LNCAP (cell line): Measurements from ENCODE around the gene AVPI1.
A peak's percentile ranks its signal among the peaks of the same experiment; 100 is the strongest.

Experiments used
- TF ChIP-seq, protein P1 (sequence below): fragments of 450-650 bp; IDR thresholded peaks from 2 replicates; pipeline ENCODE4 v1.5.1; 2017; ENCODE audit warnings: mild to moderate bottlenecking

Gene AVPI1, protein sequence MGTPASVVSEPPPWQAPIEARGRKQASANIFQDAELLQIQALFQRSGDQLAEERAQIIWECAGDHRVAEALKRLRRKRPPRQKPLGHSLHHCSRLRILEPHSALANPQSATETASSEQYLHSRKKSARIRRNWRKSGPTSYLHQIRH

DNA sequence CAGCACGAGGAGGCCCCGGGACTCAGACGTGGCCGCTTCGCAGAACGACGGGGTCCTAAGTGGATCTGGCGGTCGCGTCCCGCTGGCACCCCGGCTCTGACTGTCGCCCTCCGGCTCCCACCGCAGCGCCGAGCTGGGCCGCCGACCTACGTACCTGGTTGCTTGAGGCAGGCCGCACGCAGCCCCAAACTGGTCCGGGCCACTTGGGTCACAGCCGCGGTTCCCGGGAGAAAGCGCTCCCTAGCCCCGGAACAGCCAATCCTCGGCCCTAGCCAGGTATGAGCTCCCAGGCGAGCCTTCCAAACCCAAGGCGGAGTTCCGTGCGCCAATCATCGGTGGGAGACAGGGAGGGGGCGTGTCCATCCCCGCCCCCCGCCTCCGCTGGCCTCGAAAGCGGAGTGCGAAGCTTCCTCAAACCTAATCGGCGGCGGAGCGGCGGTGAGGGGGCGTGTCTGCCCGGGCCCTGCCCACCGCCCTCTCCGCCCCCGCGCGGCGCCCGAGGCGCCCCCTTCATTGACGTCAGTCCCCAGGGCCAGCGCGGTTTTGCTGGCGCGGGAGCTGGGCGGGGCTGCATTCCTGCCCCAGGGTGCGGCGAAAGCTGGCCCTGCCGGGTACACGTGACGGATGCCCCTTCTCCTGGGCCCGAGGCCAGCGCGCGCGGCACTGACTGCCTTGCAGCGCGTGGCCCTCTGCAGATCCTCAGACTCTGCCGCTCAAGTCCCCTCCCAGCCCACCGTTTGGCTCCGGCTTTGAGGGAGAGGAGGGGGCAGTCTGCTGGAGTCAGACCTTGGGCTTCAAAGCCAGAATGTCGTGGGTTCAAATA, at the start of gene AVPI1:
TSS of gene AVPI1 (minus strand) at position 280 of the 823 bp plus-strand sequence. CDS start 7,336 bp downstream, outside the sequence.
- TF ChIP-seq, protein P1, sequence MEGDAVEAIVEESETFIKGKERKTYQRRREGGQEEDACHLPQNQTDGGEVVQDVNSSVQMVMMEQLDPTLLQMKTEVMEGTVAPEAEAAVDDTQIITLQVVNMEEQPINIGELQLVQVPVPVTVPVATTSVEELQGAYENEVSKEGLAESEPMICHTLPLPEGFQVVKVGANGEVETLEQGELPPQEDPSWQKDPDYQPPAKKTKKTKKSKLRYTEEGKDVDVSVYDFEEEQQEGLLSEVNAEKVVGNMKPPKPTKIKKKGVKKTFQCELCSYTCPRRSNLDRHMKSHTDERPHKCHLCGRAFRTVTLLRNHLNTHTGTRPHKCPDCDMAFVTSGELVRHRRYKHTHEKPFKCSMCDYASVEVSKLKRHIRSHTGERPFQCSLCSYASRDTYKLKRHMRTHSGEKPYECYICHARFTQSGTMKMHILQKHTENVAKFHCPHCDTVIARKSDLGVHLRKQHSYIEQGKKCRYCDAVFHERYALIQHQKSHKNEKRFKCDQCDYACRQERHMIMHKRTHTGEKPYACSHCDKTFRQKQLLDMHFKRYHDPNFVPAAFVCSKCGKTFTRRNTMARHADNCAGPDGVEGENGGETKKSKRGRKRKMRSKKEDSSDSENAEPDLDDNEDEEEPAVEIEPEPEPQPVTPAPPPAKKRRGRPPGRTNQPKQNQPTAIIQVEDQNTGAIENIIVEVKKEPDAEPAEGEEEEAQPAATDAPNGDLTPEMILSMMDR, result no peak

DNA sequence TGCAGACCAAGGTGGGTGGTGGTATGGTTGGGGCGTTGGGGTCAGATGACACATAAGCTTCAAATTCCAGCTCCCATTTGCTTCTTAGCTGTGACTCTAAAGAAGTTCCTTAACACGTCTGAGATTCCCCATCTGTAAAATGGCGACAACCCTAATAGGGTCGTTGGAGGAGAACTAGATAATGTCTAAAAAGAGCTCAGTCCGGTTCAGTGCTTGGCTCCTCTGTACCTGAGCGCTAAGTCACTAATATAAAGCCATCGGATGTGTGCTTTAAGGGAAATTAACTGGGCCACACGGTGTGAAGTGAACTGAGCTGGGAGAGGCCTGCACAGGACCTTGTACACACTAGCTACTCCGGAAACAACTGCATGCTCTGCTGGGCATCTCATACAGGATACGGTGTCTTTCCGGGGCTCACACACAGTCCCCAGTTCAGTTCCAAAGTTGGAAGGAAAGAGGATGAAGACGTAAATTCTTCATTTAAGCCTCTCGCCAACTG, 49.4 kb upstream of the AVPI1 start:
- TF ChIP-seq, protein P1, result no peak

DNA sequence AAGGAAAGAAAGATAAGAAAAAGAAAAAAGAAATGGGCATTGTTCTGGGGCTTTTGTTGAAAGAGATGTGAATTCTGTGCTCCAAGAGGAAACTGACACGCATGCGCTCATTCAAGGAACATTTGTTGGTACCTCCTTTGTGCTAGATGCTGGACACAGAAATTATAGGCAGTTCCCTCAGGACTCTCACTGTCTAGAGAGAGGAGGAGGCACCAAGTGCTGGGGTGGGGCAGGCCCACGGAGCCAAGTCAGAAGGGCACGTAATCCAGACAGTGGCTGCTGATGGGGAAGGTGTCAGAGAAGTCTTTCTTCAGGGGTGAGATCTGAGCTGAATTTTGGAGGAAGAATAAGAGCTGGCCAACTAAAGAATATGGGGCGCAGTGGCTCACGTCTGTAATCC, 47.0 kb upstream of the AVPI1 start:
- TF ChIP-seq, protein P1, result no peak

DNA sequence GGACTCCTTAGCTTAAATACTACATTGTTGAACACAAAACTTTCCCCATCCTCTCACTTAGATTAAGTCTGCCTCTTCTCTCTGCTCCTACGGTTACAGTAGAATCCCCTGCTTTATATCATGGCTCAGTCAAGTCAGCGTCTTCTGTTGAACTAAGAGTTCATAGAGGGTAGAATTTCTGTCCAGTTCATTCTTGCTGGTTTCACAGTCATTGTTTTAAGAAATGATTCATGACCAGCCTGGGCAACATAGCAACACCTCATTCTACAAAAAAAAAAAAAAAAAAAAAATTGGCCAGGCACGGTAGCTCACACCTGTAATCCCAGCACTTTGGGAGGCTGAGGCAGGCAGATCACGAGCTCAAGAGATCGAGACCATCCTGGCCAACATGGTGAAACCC, 46.2 kb upstream of the AVPI1 start:
- TF ChIP-seq, protein P1, result no peak

DNA sequence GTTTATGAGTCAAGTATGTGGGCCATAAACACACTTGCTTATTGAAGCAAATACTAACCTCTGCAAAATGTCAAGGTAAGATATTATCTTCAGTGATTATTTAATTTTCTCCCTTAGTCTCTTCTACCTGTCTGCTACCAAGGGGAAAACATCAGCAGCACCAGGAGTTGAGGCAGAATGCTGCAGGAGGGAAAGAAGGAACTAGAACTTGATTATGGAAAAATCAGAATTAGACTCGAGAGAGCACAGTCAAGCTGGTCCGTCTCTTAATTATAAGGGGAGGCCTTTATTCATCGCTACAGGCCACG, 45.0 kb upstream of the AVPI1 start:
- TF ChIP-seq, protein P1, result no peak; the same call in 1 of the 2 replicates

DNA sequence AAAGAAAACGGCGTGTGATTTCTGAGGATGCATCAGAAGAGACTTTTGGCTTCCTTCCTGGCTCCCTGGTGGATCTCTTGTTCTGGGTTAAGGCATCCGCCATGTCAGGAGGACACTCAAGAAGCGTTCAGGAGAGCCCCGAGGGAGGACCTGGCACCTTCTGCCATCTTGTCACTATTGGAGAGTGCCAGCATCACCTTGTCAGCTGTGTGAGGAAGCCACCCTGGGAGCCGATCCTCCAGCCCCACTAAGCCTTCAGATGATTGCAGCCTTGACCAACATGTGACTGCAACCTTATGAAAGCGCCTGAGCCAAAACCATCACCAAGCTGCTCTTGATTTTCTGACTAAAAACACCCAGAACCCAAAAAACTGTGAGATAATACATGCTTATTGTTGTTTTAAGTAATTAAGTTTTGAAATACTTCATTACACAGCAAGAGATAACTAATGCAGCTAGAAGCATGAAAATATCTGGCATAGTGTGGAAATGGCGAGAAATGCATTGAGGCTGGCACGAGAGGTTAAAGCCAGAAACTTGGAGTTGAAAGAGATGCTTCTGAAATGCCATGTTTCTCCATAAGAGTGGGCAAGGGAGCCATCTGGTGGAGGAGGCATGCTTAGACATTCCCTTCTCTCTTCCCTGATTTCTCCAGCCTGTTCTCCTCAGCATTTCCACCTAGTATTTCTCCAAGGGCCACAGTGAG, 44.5 kb upstream of the AVPI1 start:
- TF ChIP-seq, protein P1, result peak; percentile 82

DNA sequence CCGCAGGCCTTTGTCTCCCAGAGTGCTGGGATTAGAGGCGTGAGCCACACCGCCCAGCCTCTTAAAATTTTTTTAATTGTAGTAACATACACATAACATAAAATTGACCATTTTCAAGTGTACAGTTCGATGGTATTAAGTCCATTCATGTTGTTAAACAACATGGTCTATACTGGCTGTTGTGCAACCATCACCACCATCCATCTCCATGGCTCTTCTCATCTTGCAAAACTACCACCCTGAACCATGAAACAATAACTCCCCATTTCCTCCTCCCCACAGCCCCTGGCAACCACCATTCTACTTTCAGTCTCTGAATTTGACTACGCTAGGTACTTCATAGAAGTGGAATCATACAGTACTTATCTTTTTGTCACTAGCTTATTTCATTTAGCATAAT, 42.0 kb upstream of the AVPI1 start:
- TF ChIP-seq, protein P1, result no peak
